IMR-90 (cell line): ENCODE results near the gene IFI30. TPM values are rescaled to one million over a fixed set of nuclear protein-coding genes. Genes with fewer than 3 reads are reported as not detected.

Source experiments
- ATAC-seq: fragments of 200-7000 bp; cut with Tn5 transposase; 2 replicates; pipeline ENCODE4 v1.9.1; 2020; ENCODE audit warnings: low read depth, mild to moderate bottlenecking, moderate library complexity
- BruUV-seq: library from RNA; stranded (reverse); fragments of 400-500 nt; replicated peaks from 2 replicates; lab custom pipeline; 2021; lab: Mats Ljungman, UMichigan
- CTCF ChIA-PET: fragments of 300-600 bp; formaldehyde crosslinking; extraction: SDS; loops from one replicate; lab custom pipeline; 2021; ENCODE audit warnings: antibody characterized with exemption; lab: Yijun Ruan, JAX
- POLR2A ChIA-PET: fragments of 300-600 bp; sonication (Branson Sonifier 250); formaldehyde crosslinking; loops from one replicate; lab custom pipeline; 2022; ENCODE audit warnings: antibody characterized with exemption; ENCODE audit not compliant: unreplicated experiment; lab: Charles Lee
- DNase-seq: peaks from one replicate; pipeline ENCODE4 v3.0.0; 2013
- H2AFZ ChIP-seq: replicated peaks from 2 replicates; pipeline ENCODE3; 2013; ENCODE audit warnings: low read length, mild to moderate bottlenecking; ENCODE audit not compliant: poor library complexity
- H2AK5ac ChIP-seq: 2 replicates; pipeline ENCODE4 v1.6.1; 2013; ENCODE audit warnings: low read depth, low read length, inconsistent platforms
- H2AK9ac ChIP-seq: replicated peaks from 2 replicates; pipeline ENCODE3; 2013; ENCODE audit warnings: mild to moderate bottlenecking, low read depth, low read length, moderate library complexity; ENCODE audit not compliant: poor library complexity
- H2BK120ac ChIP-seq: 2 replicates; pipeline ENCODE4 v1.6.1; 2013; ENCODE audit warnings: low read depth, low read length, inconsistent platforms
- H2BK15ac ChIP-seq: 3 replicates; pipeline ENCODE4 v1.6.1; 2013; ENCODE audit warnings: low read depth, low read length, inconsistent platforms
- H2BK20ac ChIP-seq: 2 replicates; pipeline ENCODE4 v1.6.1; 2013; ENCODE audit warnings: low read depth, mild to moderate bottlenecking, inconsistent platforms, low read length, moderate library complexity
- H2BK5ac ChIP-seq: 2 replicates; pipeline ENCODE4 v1.6.1; 2013; ENCODE audit warnings: mild to moderate bottlenecking, low read depth, low read length, inconsistent platforms; ENCODE audit not compliant: poor library complexity, severe bottlenecking
- H3K14ac ChIP-seq: replicated peaks from 2 replicates; pipeline ENCODE4 v1.6.1; 2013; ENCODE audit warnings: low read depth, low read length, inconsistent platforms
- H3K18ac ChIP-seq: 2 replicates; pipeline ENCODE4 v1.6.1; 2013; ENCODE audit warnings: low read depth, low read length, control low read depth
- H3K23ac ChIP-seq: 2 replicates; pipeline ENCODE4 v1.6.1; 2013; ENCODE audit warnings: low read depth, low read length, inconsistent platforms
- H3K27ac ChIP-seq: 2 replicates; pipeline ENCODE4 v1.5.1; 2013; ENCODE audit warnings: mild to moderate bottlenecking, control low read depth, low read length; ENCODE audit not compliant: insufficient read depth
- H3K27me3 ChIP-seq: 2 replicates; pipeline ENCODE4 v1.6.1; 2013; ENCODE audit warnings: low read length; ENCODE audit not compliant: control insufficient read depth, insufficient read depth
- H3K36me3 ChIP-seq: 2 replicates; pipeline ENCODE4 v1.6.1; 2013; ENCODE audit warnings: low read length, mixed read lengths; ENCODE audit not compliant: control insufficient read depth, insufficient read depth
- H3K4ac ChIP-seq: 2 replicates; pipeline ENCODE4 v1.6.1; 2013; ENCODE audit warnings: low read depth, low read length, inconsistent platforms
- H3K4me1 ChIP-seq: 2 replicates; pipeline ENCODE4 v1.6.1; 2013; ENCODE audit warnings: low read length, mixed read lengths; ENCODE audit not compliant: control insufficient read depth, insufficient read depth
- H3K4me2 ChIP-seq: 2 replicates; pipeline ENCODE4 v1.6.1; 2013; ENCODE audit warnings: low read depth, mild to moderate bottlenecking, control low read depth, low read length, moderate library complexity
- H3K4me3 ChIP-seq: 2 replicates; pipeline ENCODE4 v1.5.1; 2013; ENCODE audit warnings: low read depth, mild to moderate bottlenecking, control low read depth, low read length, moderate library complexity; ENCODE audit not compliant: insufficient read depth
- H3K56ac ChIP-seq: 2 replicates; pipeline ENCODE4 v1.6.1; 2013; ENCODE audit warnings: low read length, inconsistent platforms; ENCODE audit not compliant: insufficient read depth; ENCODE audit errors: extremely low read depth
- H3K79me1 ChIP-seq, 2 experiments: 2 replicates each; pipeline ENCODE4 v1.6.1; 2013; ENCODE audit warnings: low read length in 2 of 2, inconsistent platforms in 1 of 2, low read depth in 1 of 2
- H3K9ac ChIP-seq: 2 replicates; pipeline ENCODE4 v1.6.1; 2013; ENCODE audit warnings: low read depth, low read length, control low read depth
- H3K9me1 ChIP-seq: 2 replicates; pipeline ENCODE4 v1.6.1; 2013; ENCODE audit warnings: low read length, inconsistent platforms; ENCODE audit not compliant: insufficient read depth
- H3K9me3 ChIP-seq: 2 replicates; pipeline ENCODE4 v1.6.1; 2013; ENCODE audit warnings: low read length; ENCODE audit not compliant: control insufficient read depth, insufficient read depth
- H4K20me1 ChIP-seq: 2 replicates; pipeline ENCODE4 v1.6.1; 2013; ENCODE audit warnings: low read length, inconsistent platforms; ENCODE audit not compliant: insufficient read depth
- H4K5ac ChIP-seq: 2 replicates; pipeline ENCODE4 v1.6.1; 2013; ENCODE audit warnings: mild to moderate bottlenecking, low read depth, low read length, control low read depth
- H4K8ac ChIP-seq, 2 experiments: 2 replicates each; pipeline ENCODE4 v1.6.1; 2013; ENCODE audit warnings: low read depth in 2 of 2, low read length in 2 of 2, control low read depth in 1 of 2, inconsistent platforms in 1 of 2
- H4K91ac ChIP-seq: 2 replicates; pipeline ENCODE4 v1.6.1; 2013; ENCODE audit warnings: low read depth, low read length, inconsistent platforms; ENCODE audit not compliant: insufficient read depth
- CHD1 ChIP-seq: IDR thresholded peaks from 2 replicates; pipeline ENCODE4 v1.6.1; 2012; ENCODE audit warnings: low read depth, low read length, improper control_type of control experiment
- ELK1 ChIP-seq: fragments of 150-350 bp; IDR thresholded peaks from 2 replicates; pipeline ENCODE4 v1.6.1; 2016; ENCODE audit warnings: low read depth, mild to moderate bottlenecking, low read length, moderate library complexity, borderline replicate concordance
- FOS ChIP-seq: fragments of 150-350 bp; IDR thresholded peaks from 2 replicates; pipeline ENCODE4 v1.6.1; 2016; ENCODE audit warnings: low read depth, low read length
- MAFK ChIP-seq: IDR thresholded peaks from 2 replicates; pipeline ENCODE4 v1.6.1; 2012; ENCODE audit warnings: low read depth, low read length, improper control_type of control experiment
- MAZ ChIP-seq: IDR thresholded peaks from 2 replicates; pipeline ENCODE4 v1.6.1; 2012; ENCODE audit warnings: low read depth, mild to moderate bottlenecking, low read length, improper control_type of control experiment, moderate library complexity, borderline replicate concordance
- MXI1 ChIP-seq: IDR thresholded peaks from 2 replicates; pipeline ENCODE4 v1.6.1; 2012; ENCODE audit warnings: low read depth, mild to moderate bottlenecking, low read length, moderate library complexity, borderline replicate concordance
- NFE2L2 ChIP-seq: fragments of 150-350 bp; IDR thresholded peaks from 2 replicates; pipeline ENCODE4 v1.6.1; 2016; ENCODE audit warnings: low read depth, mild to moderate bottlenecking, low read length
- POLR2A ChIP-seq: IDR thresholded peaks from 2 replicates; pipeline ENCODE4 v1.6.1; 2012; ENCODE audit warnings: mild to moderate bottlenecking, low read depth, low read length
- RAD21 ChIP-seq: IDR thresholded peaks from 2 replicates; pipeline ENCODE4 v1.6.1; 2012; ENCODE audit warnings: low read length, improper control_type of control experiment
- RCOR1 ChIP-seq: IDR thresholded peaks from 2 replicates; pipeline ENCODE4 v1.6.1; 2012; ENCODE audit warnings: mild to moderate bottlenecking, low read length, improper control_type of control experiment; ENCODE audit not compliant: insufficient replicate concordance
- RFX5 ChIP-seq: IDR thresholded peaks from 2 replicates; pipeline ENCODE4 v1.8.0; 2012; ENCODE audit warnings: low read depth, mild to moderate bottlenecking, low read length, moderate library complexity
- SMC3 ChIP-seq: fragments of 150-350 bp; IDR thresholded peaks from 2 replicates; pipeline ENCODE4 v1.6.1; 2016; ENCODE audit warnings: low read depth, mild to moderate bottlenecking, antibody characterized with exemption, low read length, moderate library complexity
- USF2 ChIP-seq: fragments of 150-350 bp; IDR thresholded peaks from 2 replicates; pipeline ENCODE4 v1.6.1; 2017; ENCODE audit warnings: mild to moderate bottlenecking, antibody characterized with exemption, low read length, low read depth
- WGBS, 2 experiments: methylation state at CpG; one replicate each; pipeline versions ENCODE4 v1.1.5 to v1.1.7; 2013; ENCODE audit warnings: missing lambda C conversion rate in 2 of 2; ENCODE audit not compliant: insufficient read length in 1 of 2; ENCODE audit errors: extremely low coverage in 2 of 2; 5-methylcytosine and 5-hydroxymethylcytosine counted together
- dilution Hi-C: fragments of 300-500 bp; cut with HindIII; formaldehyde crosslinking; loops from one replicate; pipeline ENCODE4 v1.14.3; 2018; ENCODE audit warnings: low sequenced_read_pairs; ENCODE audit not compliant: unreplicated experiment
- in situ Hi-C: fragments of 300-500 bp; cut with MboI; formaldehyde crosslinking; loops from 3 replicates; pipeline ENCODE4 v1.14.3; 2019; ENCODE audit warnings: low sequenced_read_pairs, inconsistent platforms, mixed read lengths
- intact Hi-C: fragments of 100-400 bp; cut with micrococcal nuclease; formaldehyde crosslinking; loops from 2 replicates; pipeline ENCODE4 v1.10.0; 2022
- polyA plus RNA-seq, 3 experiments: library from polyadenylated mRNA; depleted of rRNA; stranded (reverse); fragments of >200 nt; gene quantifications; 2 replicates each; pipeline ENCODE4 v1.2.3, GENCODE V29; 2012; ENCODE audit warnings: low replicate concordance in 1 of 3
- total RNA-seq: library from RNA; depleted of rRNA; stranded (reverse); fragments of >200 nt; gene quantifications from 2 replicates; pipeline ENCODE4 v1.2.3, GENCODE V29; 2012
- TF ChIP-seq, protein P1 (sequence below): conservative IDR thresholded peaks from 2 replicates; pipeline ENCODE4 v1.5.1; 2012; ENCODE audit warnings: mild to moderate bottlenecking, low read depth, low read length, improper control_type of control experiment

IFI30 gene
- total and polyA plus RNA-seq, 2 of the 4 experiments (the other 2 are of a cell fraction) = 2.3 TPM

DNA sequence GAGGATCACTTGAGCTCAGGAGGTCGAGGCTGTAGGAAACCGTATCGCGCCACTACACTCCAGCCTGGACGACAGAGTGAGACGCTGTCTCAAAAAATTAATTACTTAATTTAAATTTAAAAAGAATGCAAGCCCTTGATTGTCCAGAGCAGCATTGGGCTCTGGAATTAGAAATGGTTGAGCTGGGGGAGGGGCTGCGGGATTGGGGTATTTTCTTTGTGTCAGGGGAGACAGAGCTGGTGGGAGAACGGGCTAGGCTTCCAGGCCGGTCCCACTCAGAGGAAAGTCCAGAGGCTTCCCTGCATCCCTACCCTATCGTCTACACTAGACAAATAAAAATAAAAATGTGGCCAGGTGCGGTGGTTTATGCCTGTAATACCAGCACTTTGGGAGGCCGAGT, 32.4 kb downstream of the IFI30 start:
- TF ChIP-seq POLR2A (no peak), RCOR1 (no peak), SMC3 (no peak), NFE2L2 (no peak), MXI1 (no peak), USF2 (no peak), RFX5 (no peak), MAFK (no peak), CHD1 (no peak), ELK1 (no peak), MAZ (no peak), RAD21 (no peak), FOS (no peak)
- TF ChIP-seq, protein P1, sequence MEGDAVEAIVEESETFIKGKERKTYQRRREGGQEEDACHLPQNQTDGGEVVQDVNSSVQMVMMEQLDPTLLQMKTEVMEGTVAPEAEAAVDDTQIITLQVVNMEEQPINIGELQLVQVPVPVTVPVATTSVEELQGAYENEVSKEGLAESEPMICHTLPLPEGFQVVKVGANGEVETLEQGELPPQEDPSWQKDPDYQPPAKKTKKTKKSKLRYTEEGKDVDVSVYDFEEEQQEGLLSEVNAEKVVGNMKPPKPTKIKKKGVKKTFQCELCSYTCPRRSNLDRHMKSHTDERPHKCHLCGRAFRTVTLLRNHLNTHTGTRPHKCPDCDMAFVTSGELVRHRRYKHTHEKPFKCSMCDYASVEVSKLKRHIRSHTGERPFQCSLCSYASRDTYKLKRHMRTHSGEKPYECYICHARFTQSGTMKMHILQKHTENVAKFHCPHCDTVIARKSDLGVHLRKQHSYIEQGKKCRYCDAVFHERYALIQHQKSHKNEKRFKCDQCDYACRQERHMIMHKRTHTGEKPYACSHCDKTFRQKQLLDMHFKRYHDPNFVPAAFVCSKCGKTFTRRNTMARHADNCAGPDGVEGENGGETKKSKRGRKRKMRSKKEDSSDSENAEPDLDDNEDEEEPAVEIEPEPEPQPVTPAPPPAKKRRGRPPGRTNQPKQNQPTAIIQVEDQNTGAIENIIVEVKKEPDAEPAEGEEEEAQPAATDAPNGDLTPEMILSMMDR = no peak
- Histone ChIP-seq H2AK9ac (peak overlapping the region; percentile 73), H2AK5ac (peak overlapping the region; percentile 98), H2BK120ac (peak overlapping the region; percentile 96), H3K27me3 (no peaks in the 10 kb centered on the region), H3K9ac (peak overlapping the region; percentile 67), H4K5ac (peak overlapping the region; percentile 79), H3K14ac (peak overlapping the region; percentile 92), H4K91ac (peak overlapping the region; percentile 95), H3K56ac (peak overlapping the region; percentile 94), H2AFZ (peak overlapping the region; percentile 89), H3K36me3 (peaks cover 6% of the 10 kb centered on the region; the same call in 1 of the 2 replicates), H4K8ac (peak overlapping the region; percentile 44 to 94), H3K79me1 (peaks cover 4 to 47% of the 10 kb centered on the region in 2 experiments), H4K20me1 (peaks cover 11% of the 10 kb centered on the region; the same call in 1 of the 2 replicates), H3K18ac (peak overlapping the region; percentile 87), H3K4ac (peak overlapping the region; percentile 93), H3K9me3 (no peaks in the 10 kb centered on the region), H3K4me3 (no peak overlapping the region), H3K23ac (peak overlapping the region; percentile 91), H3K27ac (peak overlapping the region; percentile 93), H2BK20ac (peak overlapping the region; percentile 64), H2BK15ac (peak overlapping the region; percentile 16; the same call in 1 of the 3 replicates), H2BK5ac (peak overlapping the region; percentile 99), H3K9me1 (peaks cover 14% of the 10 kb centered on the region; the same call in 1 of the 2 replicates), H3K4me2 (peak overlapping the region; percentile 82), H3K4me1 (peaks cover 16% of the 10 kb centered on the region)
- ChIA-PET POLR2A (no interaction called here), CTCF (no interaction called here)
- BruUV-seq = no TSS peak
- DNase-seq = no peak
- in situ Hi-C loops (no loop called here), intact Hi-C loops (loop anchor here (10.0 kb wide), 1 partner anchor 209 kb away; the partner anchor contains the start of gene SSBP4), dilution Hi-C loops (no loop called here)
- WGBS, 2 experiments = 89% methylated on average over 2 of the region's 12 CpGs; no CpG with 5 or more reads in 1 of the 2 experiments
- ATAC-seq = no peak
